Fibroblast of skin of abdomen (primary cell): ENCODE data around the gene PAX2.
A peak's percentile ranks its signal among the peaks of the same experiment; 100 is the strongest.

Experiments used
- DNase-seq: peaks from one replicate; pipeline ENCODE4 v3.0.0-alpha.2; 2013

Gene PAX2

GRCh38 chr10:100819424-100819823 is 74.0 kb downstream of the PAX2 start:
- DNase-seq, result no peak

DNA sequence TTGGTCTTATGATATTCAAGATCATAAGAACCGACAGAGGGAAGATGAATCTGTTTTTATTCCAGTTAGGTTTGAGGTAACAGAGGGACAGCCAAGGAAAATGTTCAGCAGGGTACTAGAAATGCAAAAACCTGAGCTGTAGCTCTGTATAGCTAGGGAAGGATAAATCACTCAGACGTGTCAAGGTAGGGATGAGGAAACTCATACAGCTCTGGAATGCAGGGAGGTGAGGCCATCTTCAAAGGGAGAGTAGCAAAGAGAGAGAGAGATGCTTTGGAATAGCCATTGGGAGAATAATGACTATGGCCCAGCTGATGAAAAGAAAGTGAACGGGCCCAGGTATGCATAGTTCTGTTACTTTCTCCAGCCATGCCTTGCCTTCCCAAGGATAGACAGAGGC is 77.8 kb downstream of the PAX2 start:
- DNase-seq, result no peak

GRCh38 chr10:100824886-100825285 is 79.5 kb downstream of the PAX2 start:
- no peak for DNase-seq

DNA sequence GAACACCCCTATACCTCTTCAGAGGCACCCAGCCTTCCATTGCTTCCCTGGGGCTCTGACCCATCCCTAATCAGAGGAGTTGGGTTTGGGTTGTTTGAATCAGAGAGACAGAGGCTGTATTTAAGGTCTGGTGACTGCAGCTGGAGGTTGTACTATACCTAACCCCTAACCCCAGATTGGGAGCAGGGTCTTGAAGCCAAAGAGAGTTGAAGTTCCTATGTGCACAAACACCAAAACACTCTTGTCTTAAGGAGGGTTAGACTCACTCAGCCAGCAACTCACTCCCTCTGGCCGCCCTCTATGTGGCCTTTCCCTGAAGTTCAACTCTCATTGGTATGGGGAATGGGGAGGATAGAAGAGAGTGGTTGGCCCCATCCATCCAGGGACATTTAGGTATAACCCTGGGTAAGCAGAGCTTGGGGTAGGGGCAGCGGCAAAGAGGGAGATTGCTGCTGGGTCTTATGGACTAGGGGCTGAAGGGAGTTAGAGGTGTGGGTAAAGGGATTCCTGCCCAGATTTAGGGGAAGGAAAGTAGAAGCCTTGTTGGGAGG is 80.0 kb downstream of the PAX2 start:
- no peak for DNase-seq

DNA sequence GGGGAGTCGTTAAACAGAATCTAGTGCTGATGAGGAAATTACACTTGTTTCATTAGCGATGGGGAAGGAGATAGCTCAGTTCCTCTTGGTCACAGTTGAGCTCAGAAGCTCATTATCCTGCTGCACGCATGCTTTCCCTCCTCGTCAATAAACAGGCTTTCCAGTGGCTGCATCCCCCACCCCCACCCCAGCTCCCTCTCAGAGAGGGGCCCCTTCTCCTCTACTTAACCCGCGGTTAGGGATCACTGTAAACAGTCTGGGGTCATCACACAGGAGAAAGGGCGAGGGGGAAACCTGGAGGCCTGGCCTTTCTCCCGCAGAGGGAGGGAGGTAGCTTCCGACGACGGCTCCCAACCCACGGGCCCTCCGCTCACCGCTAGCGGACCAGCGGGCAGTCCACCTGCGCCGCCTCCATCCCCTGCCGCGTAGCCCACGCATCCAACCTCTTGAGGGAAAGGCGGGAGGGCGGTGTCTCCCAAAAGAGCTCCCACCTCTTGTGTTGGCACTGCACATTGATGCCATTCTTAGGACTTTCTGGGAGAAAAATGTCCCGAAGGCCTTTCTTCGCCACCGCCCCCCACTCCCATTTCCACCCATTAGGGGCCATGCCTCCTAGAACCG is 80.8 kb downstream of the PAX2 start:
- DNase-seq, result no peak

GRCh38 chr10:100826661-100826982 is 81.2 kb downstream of the PAX2 start:
- DNase-seq, result no peak

GRCh38 chr10:100826983-100827818 is 81.8 kb downstream of the PAX2 start:
- no peak for DNase-seq

DNA sequence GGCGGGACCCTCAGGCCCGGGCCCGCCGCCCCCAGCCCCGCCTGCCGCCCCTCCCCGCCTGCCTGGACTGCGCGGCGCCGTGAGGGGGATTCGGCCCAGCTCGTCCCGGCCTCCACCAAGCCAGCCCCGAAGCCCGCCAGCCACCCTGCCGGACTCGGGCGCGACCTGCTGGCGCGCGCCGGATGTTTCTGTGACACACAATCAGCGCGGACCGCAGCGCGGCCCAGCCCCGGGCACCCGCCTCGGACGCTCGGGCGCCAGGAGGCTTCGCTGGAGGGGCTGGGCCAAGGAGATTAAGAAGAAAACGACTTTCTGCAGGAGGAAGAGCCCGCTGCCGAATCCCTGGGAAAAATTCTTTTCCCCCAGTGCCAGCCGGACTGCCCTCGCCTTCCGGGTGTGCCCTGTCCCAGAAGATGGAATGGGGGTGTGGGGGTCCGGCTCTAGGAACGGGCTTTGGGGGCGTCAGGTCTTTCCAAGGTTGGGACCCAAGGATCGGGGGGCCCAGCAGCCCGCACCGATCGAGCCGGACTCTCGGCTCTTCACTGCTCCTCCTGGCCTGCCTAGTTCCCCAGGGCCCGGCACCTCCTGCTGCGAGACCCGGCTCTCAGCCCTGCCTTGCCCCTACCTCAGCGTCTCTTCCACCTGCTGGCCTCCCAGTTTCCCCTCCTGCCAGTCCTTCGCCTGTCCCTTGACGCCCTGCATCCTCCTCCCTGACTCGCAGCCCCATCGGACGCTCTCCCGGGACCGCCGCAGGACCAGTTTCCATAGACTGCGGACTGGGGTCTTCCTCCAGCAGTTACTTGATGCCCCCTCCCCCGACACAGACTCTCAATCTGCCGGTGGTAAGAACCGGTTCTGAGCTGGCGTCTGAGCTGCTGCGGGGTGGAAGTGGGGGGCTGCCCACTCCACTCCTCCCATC is 82.7 kb downstream of the PAX2 start:
- no peak for DNase-seq

GRCh38 chr10:100828738-100829096 is 83.3 kb downstream of the PAX2 start:
- no peak for DNase-seq

GRCh38 chr10:100829097-100829870 is 83.9 kb downstream of the PAX2 start:
- DNase-seq, result no peak

- DNase-seq, result no peak
Measured at GRCh38 chr10:100829933-100830727, 84.7 kb downstream of the PAX2 start.

GRCh38 chr10:100830728-100831111 is 85.3 kb downstream of the PAX2 start:
- no peak for DNase-seq

DNA sequence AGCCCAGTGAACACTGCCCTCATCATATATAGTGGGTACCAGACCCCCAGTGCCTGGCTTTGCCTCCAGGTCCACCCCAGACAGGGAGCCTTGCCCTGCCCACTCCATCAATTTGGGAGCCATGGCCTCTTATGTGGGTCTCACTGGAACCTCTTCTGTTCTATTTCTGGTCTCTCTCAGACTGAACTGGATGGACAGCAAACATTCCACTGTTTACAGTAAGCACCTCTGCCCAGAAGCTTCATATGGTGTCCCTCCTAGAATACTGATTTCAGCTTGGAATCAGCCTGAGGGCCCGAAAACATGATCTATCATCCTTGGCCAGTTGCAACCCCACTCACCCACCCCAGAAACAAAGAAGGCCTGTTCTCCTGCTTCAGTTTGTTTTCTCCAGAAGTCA is 86.4 kb downstream of the PAX2 start:
- DNase-seq, result no peak

DNA sequence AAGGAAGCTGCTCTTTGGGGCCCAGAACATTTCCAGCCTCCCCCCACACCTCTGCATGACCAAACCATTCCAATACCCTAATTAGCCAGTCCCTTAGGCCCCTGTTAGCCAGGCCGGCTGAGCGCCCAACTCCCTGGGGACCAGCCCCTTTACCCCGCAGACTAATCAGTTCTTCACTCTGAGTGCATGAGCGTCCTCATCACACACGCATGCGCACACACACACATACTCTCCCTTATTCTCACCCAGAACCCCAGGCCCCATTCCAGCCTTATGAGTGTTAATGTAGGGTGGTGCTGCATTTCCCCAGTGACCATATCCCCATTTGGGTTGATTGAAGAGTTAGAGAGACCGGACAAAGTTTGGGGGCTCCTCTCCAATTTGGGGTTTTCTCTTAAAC is 90.4 kb downstream of the PAX2 start:
- DNase-seq, result no peak

GRCh38 chr10:100836891-100837290 is 91.5 kb downstream of the PAX2 start:
- no peak for DNase-seq

DNA sequence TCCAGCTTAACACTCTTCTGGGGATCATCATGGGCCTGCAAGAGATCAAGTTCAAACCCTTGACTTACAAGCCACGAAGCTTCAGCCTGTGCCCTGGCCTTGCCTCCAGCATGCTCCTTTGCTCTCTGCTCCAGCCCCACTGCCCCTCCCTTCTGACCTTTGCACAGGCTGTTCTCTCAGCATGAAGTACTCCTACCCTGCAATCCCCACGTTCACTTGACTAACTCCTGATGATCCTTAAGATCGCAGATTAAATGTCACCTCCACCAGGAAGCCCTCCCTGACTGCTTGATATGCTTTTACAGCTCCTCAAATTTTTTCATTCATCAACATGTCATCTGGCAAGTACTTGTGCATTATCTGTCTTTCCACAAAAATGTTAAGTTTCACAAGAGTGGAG is 91.9 kb downstream of the PAX2 start:
- no peak for DNase-seq

DNA sequence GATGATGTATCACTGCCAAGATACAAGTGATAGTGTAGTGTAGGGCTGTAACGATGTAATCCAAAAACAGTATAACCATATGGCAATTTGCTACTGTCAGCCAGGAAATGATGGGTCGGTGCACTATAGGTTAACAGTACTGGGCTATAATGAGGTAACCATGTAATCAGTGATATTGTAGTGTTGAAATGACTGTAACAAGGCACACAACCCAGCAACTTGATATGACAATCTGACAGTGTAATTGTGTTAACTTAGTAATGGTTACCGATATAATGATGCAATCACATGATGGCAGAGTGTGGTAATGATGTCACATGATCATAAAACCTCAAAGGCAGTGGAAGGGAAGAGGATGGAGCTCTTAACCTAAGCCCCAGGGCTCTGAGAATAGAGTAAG is 93.6 kb downstream of the PAX2 start:
- DNase-seq, result no peak

GRCh38 chr10:100841528-100841927 is 96.1 kb downstream of the PAX2 start:
- DNase-seq, result no peak

- peak; percentile 24 for DNase-seq
Measured at GRCh38 chr10:100847440-100847839, 102.1 kb downstream of the PAX2 start.

DNA sequence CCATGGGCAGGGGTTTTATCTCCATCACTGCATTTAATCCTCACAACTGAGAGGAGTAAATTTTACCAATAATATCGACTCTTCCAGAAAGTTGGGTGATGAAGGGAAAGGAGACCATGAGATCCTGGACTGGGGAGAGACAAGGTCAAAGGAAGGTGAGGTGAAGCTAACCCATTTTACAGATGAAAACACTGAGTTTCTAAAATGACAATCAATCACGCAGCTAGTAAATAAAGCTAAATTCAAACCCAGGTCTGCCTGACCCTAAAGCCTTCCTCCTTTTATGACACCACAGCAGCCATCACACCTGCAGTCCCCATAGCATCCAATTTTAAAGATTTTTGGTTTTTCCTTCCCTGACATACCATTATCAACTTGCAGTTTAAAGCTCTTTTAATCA is 103.4 kb downstream of the PAX2 start:
- no peak for DNase-seq

- no peak for DNase-seq
Measured at GRCh38 chr10:100858261-100858660, 112.9 kb downstream of the PAX2 start.
